Hepatocyte (in vitro differentiated cells): ENCODE measurements around the gene SAMD4A. TPM values are rescaled to one million over a fixed set of nuclear protein-coding genes. Genes with fewer than 3 reads are reported as not detected.
A peak's percentile ranks its signal among the peaks of the same experiment; 100 is the strongest.

Experiments
- DNase-seq: peaks from one replicate; pipeline ENCODE4 v3.0.0-alpha.2; 2016; ENCODE audit warnings: low spot score
- H2AFZ ChIP-seq: fragments of 200-600 bp; sonication (generic); 2 replicates; pipeline ENCODE4 v1.6.0; 2016; ENCODE audit warnings: antibody characterized with exemption, mild to moderate bottlenecking
- H3K27ac ChIP-seq: fragments of 200-600 bp; sonication (generic); 2 replicates; pipeline ENCODE4 v1.5.1; 2016; ENCODE audit warnings: mild to moderate bottlenecking
- H3K27me3 ChIP-seq: fragments of 200-600 bp; sonication (generic); 2 replicates; pipeline ENCODE4 v1.6.1; 2016
- H3K36me3 ChIP-seq: fragments of 200-600 bp; sonication (generic); replicated peaks from 2 replicates; pipeline ENCODE4 v1.5.1; 2016; ENCODE audit warnings: low read depth; ENCODE audit not compliant: insufficient read depth
- H3K4me1 ChIP-seq: fragments of 200-600 bp; sonication (generic); 2 replicates; pipeline ENCODE4 v1.5.1; 2016; ENCODE audit warnings: mild to moderate bottlenecking, moderate library complexity; ENCODE audit not compliant: insufficient read depth
- H3K4me2 ChIP-seq: fragments of 200-600 bp; sonication (generic); 2 replicates; pipeline ENCODE4 v1.6.0; 2016
- H3K4me3 ChIP-seq: fragments of 200-600 bp; sonication (generic); 2 replicates; pipeline ENCODE4 v1.5.1; 2016; ENCODE audit warnings: mild to moderate bottlenecking
- H3K79me2 ChIP-seq: fragments of 200-600 bp; sonication (generic); 2 replicates; pipeline ENCODE4 v1.6.0; 2017; ENCODE audit warnings: mild to moderate bottlenecking
- H3K9me2 ChIP-seq: fragments of 200-600 bp; sonication (generic); replicated peaks from 2 replicates; pipeline ENCODE4 v1.6.0; 2017; ENCODE audit warnings: mild to moderate bottlenecking; ENCODE audit not compliant: insufficient read depth
- H3K9me3 ChIP-seq: fragments of 200-600 bp; sonication (generic); 2 replicates; pipeline ENCODE4 v1.5.1; 2016; ENCODE audit warnings: low read depth, mild to moderate bottlenecking
- H4K20me1 ChIP-seq: fragments of 200-600 bp; sonication (generic); 2 replicates; pipeline ENCODE4 v1.6.0; 2016; ENCODE audit warnings: mild to moderate bottlenecking; ENCODE audit not compliant: insufficient read depth, poor library complexity, severe bottlenecking
- EZH2 ChIP-seq: fragments of 200-600 bp; sonication (generic); IDR thresholded peaks from 2 replicates; pipeline ENCODE4 v1.6.1; 2016; ENCODE audit warnings: antibody characterized with exemption, mild to moderate bottlenecking, borderline replicate concordance
- EZH2phosphoT487 ChIP-seq: fragments of 200-600 bp; sonication (generic); IDR thresholded peaks from one replicate; pipeline ENCODE4 v1.6.1; 2018; ENCODE audit warnings: antibody characterized with exemption, mild to moderate bottlenecking, low read depth, moderate library complexity; ENCODE audit not compliant: unreplicated experiment, severe bottlenecking
- WGBS: methylation state at CpG from one replicate; pipeline ENCODE4 v1.1.6; 2016; ENCODE audit warnings: low lambda C conversion rate; ENCODE audit errors: missing lambda C conversion rate; 5-methylcytosine and 5-hydroxymethylcytosine counted together
- polyA plus RNA-seq: library from polyadenylated mRNA; unstranded; fragments of >200 nt; fragmentation: Nextera tagmentation; extraction: Ambion mirVana; gene quantifications from 2 replicates; pipeline ENCODE4 v1.2.1, GENCODE V29; 2016
- total RNA-seq: library from RNA; depleted of rRNA; stranded (reverse); fragments of >200 nt; gene quantifications from 2 replicates; pipeline ENCODE4 v1.2.3, GENCODE V29; 2014
- TF ChIP-seq, protein P1 (sequence below): fragments of 200-600 bp; sonication (generic); IDR thresholded peaks from 2 replicates; pipeline ENCODE4 v1.5.1; 2016; ENCODE audit warnings: antibody characterized with exemption, mild to moderate bottlenecking; ENCODE audit not compliant: poor library complexity

SAMD4A gene
- total and polyA plus RNA-seq, 2 experiments from 2014 or later = 10.5 to 15.7 TPM

DNA sequence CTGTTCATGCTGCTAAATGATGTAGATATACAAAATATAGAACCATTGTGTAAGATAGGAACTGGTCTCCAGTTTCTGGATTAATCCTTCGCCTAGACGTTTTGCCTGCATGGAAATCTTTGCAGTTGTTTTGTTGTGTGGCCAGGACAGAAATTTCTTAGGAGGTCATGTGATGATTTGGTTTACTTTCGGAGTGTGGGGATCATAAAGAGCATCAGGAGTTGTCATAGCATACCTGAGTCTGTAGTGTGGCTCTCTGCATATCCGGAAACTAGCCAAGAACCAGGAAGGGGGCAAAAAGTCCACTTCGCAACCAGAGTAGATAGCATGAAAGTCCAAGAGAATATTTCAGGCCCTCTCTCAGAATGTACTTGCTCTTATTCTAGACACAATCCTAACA, 3.1 kb downstream of the SAMD4A start:
- H3K79me2 ChIP-seq = peaks cover 61% of the 10 kb centered on the region
- no peaks in the 10 kb centered on the region for H3K9me2 ChIP-seq
- H3K4me2 ChIP-seq = peak overlapping the region; percentile 91
- no peaks in the 10 kb centered on the region for H3K27me3 ChIP-seq
- H3K4me3 ChIP-seq = no peak overlapping the region
- TF ChIP-seq EZH2 (no peak), EZH2phosphoT487 (no peak)
- TF ChIP-seq, protein P1, sequence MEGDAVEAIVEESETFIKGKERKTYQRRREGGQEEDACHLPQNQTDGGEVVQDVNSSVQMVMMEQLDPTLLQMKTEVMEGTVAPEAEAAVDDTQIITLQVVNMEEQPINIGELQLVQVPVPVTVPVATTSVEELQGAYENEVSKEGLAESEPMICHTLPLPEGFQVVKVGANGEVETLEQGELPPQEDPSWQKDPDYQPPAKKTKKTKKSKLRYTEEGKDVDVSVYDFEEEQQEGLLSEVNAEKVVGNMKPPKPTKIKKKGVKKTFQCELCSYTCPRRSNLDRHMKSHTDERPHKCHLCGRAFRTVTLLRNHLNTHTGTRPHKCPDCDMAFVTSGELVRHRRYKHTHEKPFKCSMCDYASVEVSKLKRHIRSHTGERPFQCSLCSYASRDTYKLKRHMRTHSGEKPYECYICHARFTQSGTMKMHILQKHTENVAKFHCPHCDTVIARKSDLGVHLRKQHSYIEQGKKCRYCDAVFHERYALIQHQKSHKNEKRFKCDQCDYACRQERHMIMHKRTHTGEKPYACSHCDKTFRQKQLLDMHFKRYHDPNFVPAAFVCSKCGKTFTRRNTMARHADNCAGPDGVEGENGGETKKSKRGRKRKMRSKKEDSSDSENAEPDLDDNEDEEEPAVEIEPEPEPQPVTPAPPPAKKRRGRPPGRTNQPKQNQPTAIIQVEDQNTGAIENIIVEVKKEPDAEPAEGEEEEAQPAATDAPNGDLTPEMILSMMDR = no peak
- peak overlapping the region; percentile 97 for H3K27ac ChIP-seq
- H3K4me1 ChIP-seq = peaks cover 15% of the 10 kb centered on the region
- WGBS = 76% methylated on average over 5 of the region's 5 CpGs
- no peaks in the 10 kb centered on the region for H3K9me3 ChIP-seq
- H4K20me1 ChIP-seq = peaks cover 13% of the 10 kb centered on the region
- no peak for DNase-seq
- H2AFZ ChIP-seq = no peak overlapping the region
- no peaks in the 10 kb centered on the region for H3K36me3 ChIP-seq

DNA sequence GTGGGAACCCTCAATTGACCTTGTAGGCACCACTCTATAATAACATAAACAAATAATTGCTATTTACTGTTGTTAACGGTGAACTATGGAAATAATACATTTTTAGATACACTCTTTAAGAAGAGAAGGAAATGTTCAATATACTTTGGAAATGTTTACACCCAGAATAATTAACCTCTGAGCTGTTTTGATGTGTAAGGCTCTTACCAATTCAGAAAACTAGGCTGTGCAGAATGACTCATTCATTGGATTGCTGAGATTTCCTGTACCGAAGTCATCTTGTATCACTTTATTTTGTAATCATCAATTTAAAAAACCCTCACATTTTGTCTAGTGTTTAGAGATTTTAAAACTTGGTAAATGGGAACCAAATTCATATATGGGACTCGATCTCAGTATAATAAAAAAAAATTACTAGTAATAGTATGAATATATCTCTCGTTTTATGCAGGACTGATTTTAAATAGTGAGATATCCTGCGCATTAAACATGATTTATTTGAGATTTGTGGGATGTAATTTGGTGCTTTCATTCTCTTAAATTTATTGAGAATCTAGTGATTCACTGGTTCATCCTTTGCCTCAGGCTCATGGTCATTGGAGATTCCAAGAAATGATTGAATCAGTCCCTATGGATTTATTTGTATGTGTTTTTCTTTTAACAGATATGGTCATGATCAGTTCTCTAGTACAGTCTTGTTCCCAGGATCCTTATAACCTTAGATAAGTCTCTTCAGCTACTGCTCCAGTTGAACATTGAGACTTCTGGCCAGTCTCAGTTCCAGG, 3.9 kb downstream of the SAMD4A start:
- 87% methylated on average over 5 of the region's 5 CpGs for WGBS
- Histone ChIP-seq H3K4me3 (no peak overlapping the region), H3K36me3 (no peaks in the 10 kb centered on the region), H3K79me2 (peaks cover 68% of the 10 kb centered on the region), H3K27ac (no peak overlapping the region), H3K9me2 (no peaks in the 10 kb centered on the region), H3K9me3 (no peaks in the 10 kb centered on the region), H3K4me2 (peak overlapping the region; percentile 91), H4K20me1 (peaks cover 13% of the 10 kb centered on the region), H3K27me3 (no peaks in the 10 kb centered on the region), H2AFZ (no peak overlapping the region), H3K4me1 (peaks cover 19% of the 10 kb centered on the region)
- DNase-seq = no peak
- TF ChIP-seq EZH2 = no peak
- TF ChIP-seq, protein P1 = no peak
- no peak for TF ChIP-seq EZH2phosphoT487

DNA sequence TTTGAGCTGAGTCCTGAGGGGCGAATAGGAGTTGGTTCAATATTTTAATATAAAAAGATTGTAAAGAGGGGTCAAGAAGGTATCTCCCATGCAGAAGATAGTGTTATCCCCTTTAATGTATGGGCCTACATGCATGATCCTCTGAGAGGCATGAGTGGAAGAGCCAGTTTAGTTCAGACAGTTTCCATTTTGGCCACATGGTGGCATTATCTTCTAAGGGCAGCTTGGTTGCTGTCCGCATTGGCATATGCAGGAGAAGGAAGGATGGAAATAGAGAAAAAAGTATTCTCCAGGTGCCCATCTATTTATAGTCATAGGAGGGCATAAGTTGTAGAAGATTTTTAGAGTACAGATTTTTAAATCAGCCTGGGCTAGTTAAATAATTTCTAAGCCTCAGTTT, 5.4 kb downstream of the SAMD4A start:
- Histone ChIP-seq H4K20me1 (peaks cover 20% of the 10 kb centered on the region), H3K79me2 (peaks cover 80% of the 10 kb centered on the region)
- 96% methylated on average over 2 of the region's 2 CpGs for WGBS

More for the DNA sequence above, 5.4 kb downstream of the SAMD4A start:
- no peaks in the 10 kb centered on the region for H3K9me2 ChIP-seq
- no peak overlapping the region for H3K27ac ChIP-seq
- no peak overlapping the region for H3K4me3 ChIP-seq
- peaks cover 25% of the 10 kb centered on the region for H3K4me1 ChIP-seq
- DNase-seq = no peak
- no peaks in the 10 kb centered on the region for H3K9me3 ChIP-seq
- no peak overlapping the region for H3K4me2 ChIP-seq
- no peak overlapping the region for H2AFZ ChIP-seq
- H3K27me3 ChIP-seq = no peaks in the 10 kb centered on the region
- TF ChIP-seq, protein P1 = peak; percentile 52
- TF ChIP-seq EZH2 = no peak
- no peaks in the 10 kb centered on the region for H3K36me3 ChIP-seq
